Activated CD8-positive, alpha-beta memory T cell treated with anti-CD3 and anti-CD28 coated beads for 24 hours (primary cell): Measurements from ENCODE around the gene RARRES2.
"Not testable (repeated sequence)": the region's sequence is repeated elsewhere in the genome, so short reads cannot be mapped to it uniquely, and the experiment has no call there.

Experiments used
- DNase-seq: peaks from one replicate; pipeline ENCODE4 v3.0.0-alpha.2; 2020

RARRES2 gene

DNA sequence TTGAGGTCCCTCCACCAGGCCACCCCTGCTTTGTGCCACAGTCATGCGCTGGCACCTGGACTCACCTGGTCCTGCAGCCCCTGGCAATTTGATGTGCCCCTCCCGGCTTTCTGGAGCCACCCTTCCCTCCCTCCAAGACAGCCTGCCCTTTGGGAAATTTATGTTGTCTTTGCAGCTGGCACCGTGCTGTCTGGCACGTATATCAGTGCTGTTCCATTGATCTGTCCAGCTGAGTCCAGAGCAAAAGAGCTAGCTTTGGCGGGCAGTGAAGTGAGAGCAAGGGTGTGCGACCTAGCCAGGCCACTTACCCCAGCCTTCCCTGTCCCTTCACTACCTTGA, 5.7 kb downstream of the RARRES2 start:
- DNase-seq: no peak

GRCh38 chr7:150335108-150335773, 6.2 kb downstream of the RARRES2 start:
- DNase-seq: no peak

GRCh38 chr7:150334108-150334507, 7.3 kb downstream of the RARRES2 start:
- no peak for DNase-seq

DNA sequence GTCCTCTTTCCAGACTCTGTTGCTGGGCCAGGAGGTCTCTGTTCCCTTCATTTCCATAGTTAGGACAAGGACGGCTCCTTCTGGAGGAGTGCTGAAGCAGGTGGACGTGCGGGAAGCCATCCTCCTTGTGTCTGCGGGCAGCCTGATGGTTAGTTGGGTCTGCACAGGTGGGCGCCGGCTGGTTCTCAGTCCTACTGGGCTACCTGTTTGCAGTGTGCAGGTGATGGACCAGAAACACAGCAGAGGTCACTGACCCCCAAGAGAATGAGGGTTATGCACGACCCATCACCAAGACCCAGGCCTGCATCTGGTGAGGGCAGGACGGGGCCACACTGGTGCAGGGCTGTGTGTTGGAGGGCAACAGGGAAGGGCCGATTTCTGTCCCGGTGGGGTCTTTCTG, 7.8 kb downstream of the RARRES2 start:
- DNase-seq: no peak

DNA sequence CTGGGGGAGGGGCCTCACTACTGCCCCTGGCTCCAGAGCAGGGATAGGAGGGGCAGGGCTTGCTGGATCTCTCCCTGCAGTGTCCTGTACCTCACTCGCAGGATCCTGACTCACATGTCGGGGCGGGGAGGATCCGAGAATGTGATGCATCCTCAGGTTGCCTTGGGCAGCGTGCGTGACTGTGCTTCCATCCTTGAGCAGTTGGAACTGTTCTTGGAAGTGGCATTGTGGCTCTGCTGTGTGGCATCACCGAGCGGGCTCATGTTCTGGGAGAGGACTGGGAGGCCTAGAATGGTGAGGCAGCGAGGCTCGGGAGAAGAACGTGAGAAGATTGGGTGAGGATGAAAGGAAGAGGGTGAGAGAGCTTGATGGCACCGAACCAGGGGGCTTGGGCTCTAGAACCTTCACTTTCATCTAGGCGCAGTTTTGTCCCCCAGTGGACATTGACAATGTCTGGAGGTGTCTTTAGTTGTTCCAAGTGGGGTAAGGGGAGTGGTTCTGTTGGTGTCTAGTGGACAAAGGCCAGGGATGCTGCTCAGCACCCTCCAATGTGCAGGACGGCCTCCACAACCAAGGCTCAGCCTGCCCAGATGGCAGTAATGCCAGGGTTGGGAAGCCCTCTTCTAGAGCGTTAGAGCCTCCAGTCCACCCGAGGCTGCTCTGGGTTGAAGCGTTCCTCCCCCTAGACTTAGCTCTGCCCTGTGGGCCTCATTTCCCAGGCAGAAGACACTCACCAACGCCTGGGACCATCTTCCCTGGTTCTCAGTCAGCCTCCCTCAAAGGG, 8.4 kb downstream of the RARRES2 start:
- no peak for DNase-seq

- DNase-seq: no peak
These were observed 11.1 kb downstream of the RARRES2 start for GRCh38 chr7:150330211-150330885.

- DNase-seq: no peak
These were observed 11.9 kb downstream of the RARRES2 start for GRCh38 chr7:150329331-150330120.

GRCh38 chr7:150327308-150327707, 14.1 kb downstream of the RARRES2 start:
- DNase-seq: no peak

GRCh38 chr7:150326657-150327268, 14.7 kb downstream of the RARRES2 start:
- DNase-seq: no peak

DNA sequence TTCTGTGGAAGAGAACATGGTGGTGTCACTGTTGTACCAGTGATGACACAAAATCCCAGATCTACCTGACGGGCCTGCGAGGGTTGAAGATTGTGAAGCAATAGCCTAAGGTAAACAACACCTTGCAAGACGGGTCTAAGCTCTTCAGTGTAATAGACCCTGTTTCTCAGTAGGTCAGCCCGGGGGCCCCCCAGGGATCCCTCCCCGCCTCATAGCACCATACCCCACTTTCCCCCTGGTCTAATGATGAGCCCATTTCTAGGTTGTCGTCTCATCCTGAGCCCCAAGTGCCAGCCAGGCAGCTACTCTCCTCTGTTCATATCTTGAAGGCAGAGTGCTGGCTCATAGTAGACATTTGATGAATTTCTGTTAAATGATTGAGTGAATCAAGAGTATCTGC, 15.5 kb downstream of the RARRES2 start:
- no peak for DNase-seq

DNA sequence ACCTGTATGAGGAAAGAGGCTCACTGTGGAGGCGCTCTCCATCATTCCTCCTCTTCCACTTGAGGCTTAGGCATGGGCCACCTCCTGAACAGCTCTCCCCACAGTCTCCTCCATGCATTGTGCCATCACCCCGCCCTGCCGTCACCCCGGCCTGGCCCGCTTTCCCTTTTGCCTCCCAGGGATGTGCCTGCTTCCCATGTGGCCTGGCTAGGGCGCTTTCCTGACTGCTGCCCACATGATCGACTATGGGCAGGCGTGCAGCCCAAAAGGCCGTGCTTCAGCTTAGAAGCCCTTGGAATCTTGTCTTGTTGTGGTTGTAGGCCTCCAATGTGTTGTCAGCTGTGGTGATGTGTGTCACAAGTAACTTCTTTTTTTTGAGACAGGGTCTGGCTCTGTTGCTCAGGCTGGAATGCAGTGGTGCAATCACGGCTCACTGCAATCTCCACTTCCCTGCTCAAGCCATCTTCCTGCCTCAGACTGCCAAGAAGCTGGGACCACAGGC, 16.3 kb downstream of the RARRES2 start:
- DNase-seq: no peak

GRCh38 chr7:150324373-150324961, 17.0 kb downstream of the RARRES2 start:
- no peak for DNase-seq

GRCh38 chr7:150323682-150324372, 17.6 kb downstream of the RARRES2 start:
- DNase-seq: no peak

GRCh38 chr7:150322833-150323681, 18.4 kb downstream of the RARRES2 start, which contains the start of the genes ACTR3C and LRRC61:
ACTR3C (minus strand) TSS chr7:150323545; CDS start chr7:150295296, 28,249 bp downstream.
LRRC61 (plus strand) TSS chr7:150323355; CDS start chr7:150336862, 13,507 bp downstream.
- DNase-seq: peak; percentile 87

- DNase-seq: peak; percentile 71
These were observed 19.2 kb downstream of the RARRES2 start for GRCh38 chr7:150322114-150322832.

DNA sequence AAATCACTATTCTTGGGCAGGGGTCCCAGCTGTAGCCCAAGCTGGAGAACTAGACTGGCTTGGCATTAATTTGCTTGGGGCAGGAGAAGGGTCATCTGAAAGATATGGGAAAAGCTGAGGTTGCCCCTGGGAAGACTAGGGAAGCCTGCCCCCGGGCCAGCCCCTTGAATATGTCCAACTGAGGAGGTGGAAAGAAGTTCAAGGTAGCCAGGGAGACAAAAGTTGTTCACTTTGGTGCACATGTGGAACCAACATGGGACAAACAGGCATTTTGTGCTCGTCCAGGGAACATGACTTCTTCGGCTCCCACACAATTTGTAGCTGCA, 19.7 kb downstream of the RARRES2 start:
- no peak for DNase-seq

DNA sequence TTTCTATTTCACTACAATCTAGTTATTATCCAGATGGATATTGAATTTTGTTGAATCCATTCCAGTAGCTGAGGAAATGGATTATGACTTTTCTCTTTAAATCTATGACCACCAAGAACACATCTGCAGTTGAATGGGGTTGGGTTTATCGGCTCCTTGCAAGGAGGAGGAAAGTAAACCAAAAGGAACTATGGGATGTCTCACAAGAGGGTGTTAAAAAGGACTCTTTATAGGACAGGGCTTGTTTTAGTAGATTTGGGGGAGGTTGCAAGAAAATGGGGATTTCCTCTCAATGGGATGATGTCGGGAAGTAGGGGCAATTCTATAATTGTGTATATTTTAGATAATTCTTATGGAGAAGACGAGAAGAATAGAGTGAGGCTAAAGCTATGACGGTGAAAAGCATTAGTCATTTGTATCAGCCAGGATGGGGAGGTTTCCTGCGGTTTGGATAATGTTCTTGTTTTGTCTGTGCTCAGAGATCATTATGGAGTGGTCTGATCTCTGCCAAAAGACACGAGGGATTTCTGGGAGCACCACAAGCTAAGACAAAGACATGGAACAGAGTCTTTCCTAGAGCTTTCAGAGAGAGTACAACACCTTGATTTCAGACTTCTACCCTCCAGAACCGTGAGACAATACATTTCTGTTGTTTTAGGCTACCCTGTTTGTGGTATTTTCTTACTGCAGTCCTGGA, 23.5 kb downstream of the RARRES2 start:
- no peak for DNase-seq

- not testable (repeated sequence) for DNase-seq
These were observed 24.4 kb downstream of the RARRES2 start for GRCh38 chr7:150316987-150317386.

- no peak for DNase-seq
These were observed 26.7 kb downstream of the RARRES2 start for GRCh38 chr7:150314639-150315239.
